ENCODE data around the gene MFAP2. TPM values are rescaled to one million over a fixed set of nuclear protein-coding genes. Genes with fewer than 3 reads are reported as not detected.
"Not testable (repeated sequence)": the region's sequence is repeated elsewhere in the genome, so short reads cannot be mapped to it uniquely, and the experiment has no call there.

MFAP2 gene
- total RNA-seq, 1 donor from 2014 or later, result 172 TPM

GRCh38 chr1:16946646-16947045 is 33.8 kb downstream of the MFAP2 start:
- Mint-ChIP-seq H3K36me3 (ENCODE audit: unreplicated experiment) (peaks cover 4% of the 10 kb centered on the region), H3K4me1 (ENCODE audit: unreplicated experiment) (no peaks in the 10 kb centered on the region), H3K4me3 (ENCODE audit: unreplicated experiment) (no peak overlapping the region), H3K27ac (ENCODE audit: unreplicated experiment) (no peak overlapping the region), H3K9me3 (ENCODE audit: unreplicated experiment) (no peaks in the 10 kb centered on the region), H3K27me3 (ENCODE audit: unreplicated experiment) (no peaks in the 10 kb centered on the region)
- DNase-seq (ENCODE audit: extremely low spot score, unreplicated experiment), result no peak
- TF ChIP-seq CTCF (IDR thresholded peaks at IDR 0.05), result no peak

- H3K9me3 Mint-ChIP-seq (ENCODE audit: unreplicated experiment); H3K36me3 Mint-ChIP-seq (ENCODE audit: unreplicated experiment); H3K27me3 Mint-ChIP-seq (ENCODE audit: unreplicated experiment); H3K4me1 Mint-ChIP-seq (ENCODE audit: unreplicated experiment); H3K4me3 Mint-ChIP-seq (ENCODE audit: unreplicated experiment); DNase-seq (ENCODE audit: extremely low spot score, unreplicated experiment); H3K27ac Mint-ChIP-seq (ENCODE audit: unreplicated experiment): not testable (repeated sequence)
Measured at GRCh38 chr1:16946185-16946584, 34.2 kb downstream of the MFAP2 start.

- H3K4me1 Mint-ChIP-seq (ENCODE audit: unreplicated experiment), result not testable (repeated sequence)
Measured at GRCh38 chr1:16945512-16945911, 34.9 kb downstream of the MFAP2 start.

GRCh38 chr1:16944038-16944437 is 36.4 kb downstream of the MFAP2 start:
- Mint-ChIP-seq H3K9me3 (ENCODE audit: unreplicated experiment) (no peaks in the 10 kb centered on the region), H3K36me3 (ENCODE audit: unreplicated experiment) (peaks cover 4% of the 10 kb centered on the region), H3K27me3 (ENCODE audit: unreplicated experiment) (no peaks in the 10 kb centered on the region), H3K4me3 (ENCODE audit: unreplicated experiment) (no peak overlapping the region), H3K27ac (ENCODE audit: unreplicated experiment) (no peak overlapping the region), H3K4me1 (ENCODE audit: unreplicated experiment) (no peaks in the 10 kb centered on the region)
- DNase-seq (ENCODE audit: extremely low spot score, unreplicated experiment), result no peak
- TF ChIP-seq CTCF (IDR thresholded peaks at IDR 0.05), result no peak

More at GRCh38 chr1:16945512-16945911, 34.9 kb downstream of the MFAP2 start:
- H3K9me3 Mint-ChIP-seq (ENCODE audit: unreplicated experiment); H3K27me3 Mint-ChIP-seq (ENCODE audit: unreplicated experiment); H3K27ac Mint-ChIP-seq (ENCODE audit: unreplicated experiment); H3K4me3 Mint-ChIP-seq (ENCODE audit: unreplicated experiment); DNase-seq (ENCODE audit: extremely low spot score, unreplicated experiment); H3K36me3 Mint-ChIP-seq (ENCODE audit: unreplicated experiment): not testable (repeated sequence)

GRCh38 chr1:16939386-16940180 is 40.8 kb downstream of the MFAP2 start:
- H3K36me3 Mint-ChIP-seq (ENCODE audit: unreplicated experiment), result peaks cover 12% of the 10 kb centered on the region
- H3K27me3 Mint-ChIP-seq (ENCODE audit: unreplicated experiment); DNase-seq (ENCODE audit: extremely low spot score, unreplicated experiment); H3K4me3 Mint-ChIP-seq (ENCODE audit: unreplicated experiment); H3K9me3 Mint-ChIP-seq (ENCODE audit: unreplicated experiment); H3K4me1 Mint-ChIP-seq (ENCODE audit: unreplicated experiment); H3K27ac Mint-ChIP-seq (ENCODE audit: unreplicated experiment): not testable (repeated sequence)

- no peak overlapping the region for H3K4me3 Mint-ChIP-seq (ENCODE audit: unreplicated experiment)
- H3K9me3 Mint-ChIP-seq (ENCODE audit: unreplicated experiment), result no peaks in the 10 kb centered on the region
- no peak for DNase-seq (ENCODE audit: extremely low spot score, unreplicated experiment)
- H3K4me1 Mint-ChIP-seq (ENCODE audit: unreplicated experiment), result no peaks in the 10 kb centered on the region
- no peaks in the 10 kb centered on the region for H3K27me3 Mint-ChIP-seq (ENCODE audit: unreplicated experiment)
- TF ChIP-seq CTCF (IDR thresholded peaks at IDR 0.05), result no peak
- H3K27ac Mint-ChIP-seq (ENCODE audit: unreplicated experiment), result no peak overlapping the region
- peaks cover 12% of the 10 kb centered on the region for H3K36me3 Mint-ChIP-seq (ENCODE audit: unreplicated experiment)
Measured at GRCh38 chr1:16938351-16939321, 41.8 kb downstream of the MFAP2 start.

- peaks cover 11% of the 10 kb centered on the region for H3K36me3 Mint-ChIP-seq (ENCODE audit: unreplicated experiment)
- not testable (repeated sequence) for H3K27me3 Mint-ChIP-seq (ENCODE audit: unreplicated experiment)
Measured at GRCh38 chr1:16936580-16936979, 43.8 kb downstream of the MFAP2 start.

GRCh38 chr1:16933945-16934344 is 46.5 kb downstream of the MFAP2 start:
- not testable (repeated sequence) for H3K27ac Mint-ChIP-seq (ENCODE audit: unreplicated experiment); H3K4me3 Mint-ChIP-seq (ENCODE audit: unreplicated experiment); H3K9me3 Mint-ChIP-seq (ENCODE audit: unreplicated experiment); DNase-seq (ENCODE audit: extremely low spot score, unreplicated experiment); H3K4me1 Mint-ChIP-seq (ENCODE audit: unreplicated experiment); H3K27me3 Mint-ChIP-seq (ENCODE audit: unreplicated experiment)
- peaks cover 11% of the 10 kb centered on the region for H3K36me3 Mint-ChIP-seq (ENCODE audit: unreplicated experiment)

More at GRCh38 chr1:16936580-16936979, 43.8 kb downstream of the MFAP2 start:
- H3K9me3 Mint-ChIP-seq (ENCODE audit: unreplicated experiment); DNase-seq (ENCODE audit: extremely low spot score, unreplicated experiment); H3K4me1 Mint-ChIP-seq (ENCODE audit: unreplicated experiment); H3K27ac Mint-ChIP-seq (ENCODE audit: unreplicated experiment); H3K4me3 Mint-ChIP-seq (ENCODE audit: unreplicated experiment): not testable (repeated sequence)

Measured in osteocyte (in vitro differentiated cells).